IMR-90 (cell line): Measurements from ENCODE around the gene KPTN. TPM values are rescaled to one million over a fixed set of nuclear protein-coding genes. Genes with fewer than 3 reads are reported as not detected.
A peak's percentile ranks its signal among the peaks of the same experiment; 100 is the strongest.

ENCODE experiments used
- ATAC-seq: fragments of 200-7000 bp; cut with Tn5 transposase; 2 replicates; pipeline ENCODE4 v1.9.1; 2020; ENCODE audit warnings: low read depth, mild to moderate bottlenecking, moderate library complexity
- BruUV-seq: library from RNA; stranded (reverse); fragments of 400-500 nt; replicated peaks from 2 replicates; lab custom pipeline; 2021; lab: Mats Ljungman, UMichigan
- CTCF ChIA-PET: fragments of 300-600 bp; formaldehyde crosslinking; extraction: SDS; loops from one replicate; lab custom pipeline; 2021; ENCODE audit warnings: antibody characterized with exemption; lab: Yijun Ruan, JAX
- POLR2A ChIA-PET: fragments of 300-600 bp; sonication (Branson Sonifier 250); formaldehyde crosslinking; loops from one replicate; lab custom pipeline; 2022; ENCODE audit warnings: antibody characterized with exemption; ENCODE audit not compliant: unreplicated experiment; lab: Charles Lee
- DNase-seq: peaks from one replicate; pipeline ENCODE4 v3.0.0; 2013
- H2AFZ ChIP-seq: replicated peaks from 2 replicates; pipeline ENCODE3; 2013; ENCODE audit warnings: low read length, mild to moderate bottlenecking; ENCODE audit not compliant: poor library complexity
- H2AK5ac ChIP-seq: 2 replicates; pipeline ENCODE4 v1.6.1; 2013; ENCODE audit warnings: low read depth, low read length, inconsistent platforms
- H2AK9ac ChIP-seq: replicated peaks from 2 replicates; pipeline ENCODE3; 2013; ENCODE audit warnings: mild to moderate bottlenecking, low read depth, low read length, moderate library complexity; ENCODE audit not compliant: poor library complexity
- H2BK120ac ChIP-seq: 2 replicates; pipeline ENCODE4 v1.6.1; 2013; ENCODE audit warnings: low read depth, low read length, inconsistent platforms
- H2BK15ac ChIP-seq: 3 replicates; pipeline ENCODE4 v1.6.1; 2013; ENCODE audit warnings: low read depth, low read length, inconsistent platforms
- H2BK20ac ChIP-seq: 2 replicates; pipeline ENCODE4 v1.6.1; 2013; ENCODE audit warnings: low read depth, mild to moderate bottlenecking, inconsistent platforms, low read length, moderate library complexity
- H2BK5ac ChIP-seq: 2 replicates; pipeline ENCODE4 v1.6.1; 2013; ENCODE audit warnings: mild to moderate bottlenecking, low read depth, low read length, inconsistent platforms; ENCODE audit not compliant: poor library complexity, severe bottlenecking
- H3K14ac ChIP-seq: replicated peaks from 2 replicates; pipeline ENCODE4 v1.6.1; 2013; ENCODE audit warnings: low read depth, low read length, inconsistent platforms
- H3K18ac ChIP-seq: 2 replicates; pipeline ENCODE4 v1.6.1; 2013; ENCODE audit warnings: low read depth, low read length, control low read depth
- H3K23ac ChIP-seq: 2 replicates; pipeline ENCODE4 v1.6.1; 2013; ENCODE audit warnings: low read depth, low read length, inconsistent platforms
- H3K27ac ChIP-seq: 2 replicates; pipeline ENCODE4 v1.5.1; 2013; ENCODE audit warnings: mild to moderate bottlenecking, control low read depth, low read length; ENCODE audit not compliant: insufficient read depth
- H3K27me3 ChIP-seq: 2 replicates; pipeline ENCODE4 v1.6.1; 2013; ENCODE audit warnings: low read length; ENCODE audit not compliant: control insufficient read depth, insufficient read depth
- H3K36me3 ChIP-seq: 2 replicates; pipeline ENCODE4 v1.6.1; 2013; ENCODE audit warnings: low read length, mixed read lengths; ENCODE audit not compliant: control insufficient read depth, insufficient read depth
- H3K4ac ChIP-seq: 2 replicates; pipeline ENCODE4 v1.6.1; 2013; ENCODE audit warnings: low read depth, low read length, inconsistent platforms
- H3K4me1 ChIP-seq: 2 replicates; pipeline ENCODE4 v1.6.1; 2013; ENCODE audit warnings: low read length, mixed read lengths; ENCODE audit not compliant: control insufficient read depth, insufficient read depth
- H3K4me2 ChIP-seq: 2 replicates; pipeline ENCODE4 v1.6.1; 2013; ENCODE audit warnings: low read depth, mild to moderate bottlenecking, control low read depth, low read length, moderate library complexity
- H3K4me3 ChIP-seq: 2 replicates; pipeline ENCODE4 v1.5.1; 2013; ENCODE audit warnings: low read depth, mild to moderate bottlenecking, control low read depth, low read length, moderate library complexity; ENCODE audit not compliant: insufficient read depth
- H3K56ac ChIP-seq: 2 replicates; pipeline ENCODE4 v1.6.1; 2013; ENCODE audit warnings: low read length, inconsistent platforms; ENCODE audit not compliant: insufficient read depth; ENCODE audit errors: extremely low read depth
- H3K79me1 ChIP-seq, 2 experiments: 2 replicates each; pipeline ENCODE4 v1.6.1; 2013; ENCODE audit warnings: low read length in 2 of 2, inconsistent platforms in 1 of 2, low read depth in 1 of 2
- H3K9ac ChIP-seq: 2 replicates; pipeline ENCODE4 v1.6.1; 2013; ENCODE audit warnings: low read depth, low read length, control low read depth
- H3K9me1 ChIP-seq: 2 replicates; pipeline ENCODE4 v1.6.1; 2013; ENCODE audit warnings: low read length, inconsistent platforms; ENCODE audit not compliant: insufficient read depth
- H3K9me3 ChIP-seq: 2 replicates; pipeline ENCODE4 v1.6.1; 2013; ENCODE audit warnings: low read length; ENCODE audit not compliant: control insufficient read depth, insufficient read depth
- H4K20me1 ChIP-seq: 2 replicates; pipeline ENCODE4 v1.6.1; 2013; ENCODE audit warnings: low read length, inconsistent platforms; ENCODE audit not compliant: insufficient read depth
- H4K5ac ChIP-seq: 2 replicates; pipeline ENCODE4 v1.6.1; 2013; ENCODE audit warnings: mild to moderate bottlenecking, low read depth, low read length, control low read depth
- H4K8ac ChIP-seq, 2 experiments: 2 replicates each; pipeline ENCODE4 v1.6.1; 2013; ENCODE audit warnings: low read depth in 2 of 2, low read length in 2 of 2, control low read depth in 1 of 2, inconsistent platforms in 1 of 2
- H4K91ac ChIP-seq: 2 replicates; pipeline ENCODE4 v1.6.1; 2013; ENCODE audit warnings: low read depth, low read length, inconsistent platforms; ENCODE audit not compliant: insufficient read depth
- BHLHE40 ChIP-seq: fragments of 150-350 bp; IDR thresholded peaks from 2 replicates; pipeline ENCODE4 v1.6.1; 2016; ENCODE audit warnings: mild to moderate bottlenecking, low read depth, low read length
- MAZ ChIP-seq: IDR thresholded peaks from 2 replicates; pipeline ENCODE4 v1.6.1; 2012; ENCODE audit warnings: low read depth, mild to moderate bottlenecking, low read length, improper control_type of control experiment, moderate library complexity, borderline replicate concordance
- SMC3 ChIP-seq: fragments of 150-350 bp; IDR thresholded peaks from 2 replicates; pipeline ENCODE4 v1.6.1; 2016; ENCODE audit warnings: low read depth, mild to moderate bottlenecking, antibody characterized with exemption, low read length, moderate library complexity
- USF2 ChIP-seq: fragments of 150-350 bp; IDR thresholded peaks from 2 replicates; pipeline ENCODE4 v1.6.1; 2017; ENCODE audit warnings: mild to moderate bottlenecking, antibody characterized with exemption, low read length, low read depth
- WGBS, 2 experiments: methylation state at CpG; one replicate each; pipeline versions ENCODE4 v1.1.5 to v1.1.7; 2013; ENCODE audit warnings: missing lambda C conversion rate in 2 of 2; ENCODE audit not compliant: insufficient read length in 1 of 2; ENCODE audit errors: extremely low coverage in 2 of 2; 5-methylcytosine and 5-hydroxymethylcytosine counted together
- dilution Hi-C: fragments of 300-500 bp; cut with HindIII; formaldehyde crosslinking; loops from one replicate; pipeline ENCODE4 v1.14.3; 2018; ENCODE audit warnings: low sequenced_read_pairs; ENCODE audit not compliant: unreplicated experiment
- in situ Hi-C: fragments of 300-500 bp; cut with MboI; formaldehyde crosslinking; loops from 3 replicates; pipeline ENCODE4 v1.14.3; 2019; ENCODE audit warnings: low sequenced_read_pairs, inconsistent platforms, mixed read lengths
- intact Hi-C: fragments of 100-400 bp; cut with micrococcal nuclease; formaldehyde crosslinking; loops from 2 replicates; pipeline ENCODE4 v1.10.0; 2022
- polyA plus RNA-seq, 3 experiments: library from polyadenylated mRNA; depleted of rRNA; stranded (reverse); fragments of >200 nt; gene quantifications; 2 replicates each; pipeline ENCODE4 v1.2.3, GENCODE V29; 2012; ENCODE audit warnings: low replicate concordance in 1 of 3
- total RNA-seq: library from RNA; depleted of rRNA; stranded (reverse); fragments of >200 nt; gene quantifications from 2 replicates; pipeline ENCODE4 v1.2.3, GENCODE V29; 2012

KPTN gene
- total and polyA plus RNA-seq, 2 of the 4 experiments (the other 2 are of a cell fraction): 4.1 to 15.4 TPM

GRCh38 chr19:47429140-47429793, 54.8 kb downstream of the KPTN start:
- no peaks in the 10 kb centered on the region for H3K79me1 ChIP-seq
- no peaks in the 10 kb centered on the region for H3K36me3 ChIP-seq
- in situ Hi-C loops: no loop called here
- ChIA-PET POLR2A (interaction anchor here (0.5 to 0.6 kb wide), 2 partner anchors 111 to 1445 kb away, joined by 3 to 4 read pairs; no protein-coding TSS in a partner anchor), CTCF (interaction anchor here (1.7 kb wide), 1 partner anchor 8 kb away, joined by 10 read pairs; no protein-coding TSS in a partner anchor)
- H2BK15ac ChIP-seq: no peak overlapping the region
- dilution Hi-C loops: no loop called here
- no peak overlapping the region for H4K91ac ChIP-seq
- H3K27me3 ChIP-seq: peaks cover 3% of the 10 kb centered on the region; the same call in 1 of the 2 replicates
- 17% methylated on average over 2 of the region's 20 CpGs; no CpG with 5 or more reads in 1 of the 2 experiments for WGBS, 2 experiments
- no peak overlapping the region for H3K18ac ChIP-seq
- peak overlapping the region; percentile 52 for H2AK9ac ChIP-seq
- no peak overlapping the region for H3K14ac ChIP-seq
- no peak overlapping the region for H3K9ac ChIP-seq
- H2AK5ac ChIP-seq: peak overlapping the region; percentile 44; the same call in 1 of the 2 replicates
- ATAC-seq: no peak
- peaks cover 11% of the 10 kb centered on the region; the same call in 1 of the 2 replicates for H3K9me1 ChIP-seq
- TF ChIP-seq MAZ: no peak
- no peak for TF ChIP-seq BHLHE40
- no peak for TF ChIP-seq USF2
- no peak for TF ChIP-seq SMC3
- H3K23ac ChIP-seq: no peak overlapping the region
- intact Hi-C loops: loop anchor here (5.0 kb wide), 1 partner anchor 168 kb away; no protein-coding TSS in a partner anchor
- H3K27ac ChIP-seq: no peak overlapping the region
- H4K5ac ChIP-seq: no peak overlapping the region
- DNase-seq: no peak
- peaks cover 8% of the 10 kb centered on the region for H4K20me1 ChIP-seq
- H3K9me3 ChIP-seq: no peaks in the 10 kb centered on the region
- no peak overlapping the region for H3K4ac ChIP-seq
- no peak overlapping the region for H3K4me2 ChIP-seq
- no peak overlapping the region for H3K4me3 ChIP-seq
- no peak overlapping the region for H3K56ac ChIP-seq
- H2BK5ac ChIP-seq: no peak overlapping the region
- no TSS peak for BruUV-seq
- no peak overlapping the region for H2BK20ac ChIP-seq
- H3K4me1 ChIP-seq: peaks cover 3% of the 10 kb centered on the region; the same call in 1 of the 2 replicates
- no peak overlapping the region for H2BK120ac ChIP-seq
- peak overlapping the region; percentile 43 for H2AFZ ChIP-seq
- no peak overlapping the region for H4K8ac ChIP-seq
